Panc1 (cell line): ENCODE results near the gene CFHR5. TPM values are rescaled to one million over a fixed set of nuclear protein-coding genes. Genes with fewer than 3 reads are reported as not detected.

ENCODE experiments used
- ATAC-seq: fragments of 200-7000 bp; cut with Tn5 transposase; 2 replicates; pipeline ENCODE4 v1.9.1; 2020; ENCODE audit warnings: mild to moderate bottlenecking, moderate library complexity
- BruUV-seq: library from RNA; stranded (reverse); fragments of 400-500 nt; replicated peaks from 2 replicates; lab custom pipeline; 2021; lab: Mats Ljungman, UMichigan
- CTCF ChIA-PET: fragments of 300-600 bp; sonication (Branson Sonifier 250); formaldehyde crosslinking; loops from one replicate; lab custom pipeline; 2022; ENCODE audit warnings: antibody characterized with exemption; lab: Charles Lee
- POLR2A ChIA-PET: fragments of 300-600 bp; sonication (Branson Sonifier 250); formaldehyde crosslinking; loops from one replicate; lab custom pipeline; 2022; ENCODE audit warnings: antibody characterized with exemption; lab: Charles Lee
- DNase-seq: peaks from one replicate; pipeline ENCODE4 v3.0.0-alpha.2; 2010; ENCODE audit warnings: low read depth, low spot score
- H3K27ac ChIP-seq: 2 replicates; pipeline ENCODE4 v1.5.1; 2011; ENCODE audit warnings: mild to moderate bottlenecking, low read length, inconsistent platforms
- H3K27me3 ChIP-seq: fragments of 200-500 bp; sonication (Bioruptor generic); 2 replicates; pipeline ENCODE4 v1.6.0; 2014; ENCODE audit warnings: low read length, inconsistent platforms; ENCODE audit not compliant: control insufficient read depth, insufficient read depth
- H3K36me3 ChIP-seq: fragments of 200-500 bp; sonication (Bioruptor generic); 2 replicates; pipeline ENCODE4 v1.5.1; 2014; ENCODE audit warnings: inconsistent platforms, mild to moderate bottlenecking, low read length, moderate library complexity; ENCODE audit not compliant: control insufficient read depth, insufficient read depth
- H3K4me1 ChIP-seq: 2 replicates; pipeline ENCODE4 v1.5.1; 2011; ENCODE audit warnings: inconsistent platforms, mild to moderate bottlenecking, low read length, moderate library complexity; ENCODE audit not compliant: control insufficient read depth, insufficient read depth
- H3K4me3 ChIP-seq, 2 experiments: 2 replicates each; pipeline ENCODE4 v1.5.1; 2011 to 2012; ENCODE audit warnings: low read depth in 2 of 2, low read length in 2 of 2, mild to moderate bottlenecking in 2 of 2, inconsistent platforms in 1 of 2, moderate library complexity in 1 of 2
- H3K9me3 ChIP-seq: fragments of 200-500 bp; sonication (Bioruptor generic); 2 replicates; pipeline ENCODE4 v1.5.1; 2014; ENCODE audit warnings: low read depth, mild to moderate bottlenecking, inconsistent platforms, low read length, moderate library complexity; ENCODE audit not compliant: control insufficient read depth, insufficient read depth
- CTCF ChIP-seq: fragments of 450-650 bp; IDR thresholded peaks from 2 replicates; pipeline ENCODE4 v1.5.1; 2017; ENCODE audit warnings: mild to moderate bottlenecking
- POLR2AphosphoS5 ChIP-seq: IDR thresholded peaks from 2 replicates; pipeline ENCODE4 v1.6.1; 2012; ENCODE audit warnings: mild to moderate bottlenecking, low read depth, low read length, moderate library complexity
- REST ChIP-seq, 2 experiments: IDR thresholded peaks; 2 replicates each; pipeline ENCODE4 v1.6.1; 2011 to 2012; ENCODE audit warnings: low read depth in 2 of 2, control low read depth in 1 of 2, low read length in 1 of 2, mild to moderate bottlenecking in 1 of 2, moderate library complexity in 1 of 2; ENCODE audit not compliant: insufficient read depth in 1 of 2
- SIN3A ChIP-seq: IDR thresholded peaks from 2 replicates; pipeline ENCODE4 v1.6.1; 2012; ENCODE audit warnings: low read depth, mild to moderate bottlenecking, low read length, moderate library complexity, borderline replicate concordance; ENCODE audit not compliant: insufficient read depth
- TCF7L2 ChIP-seq: IDR thresholded peaks from 2 replicates; pipeline ENCODE4 v1.6.1; 2011; ENCODE audit warnings: mild to moderate bottlenecking, low read depth, low read length, inconsistent platforms
- in situ Hi-C: cut with HindIII; loops from 2 replicates; pipeline ENCODE4 v1.10.0; 2016; ENCODE audit warnings: low sequenced_read_pairs, low pct_unique_long_range_greater_than_20kb
- intact Hi-C: fragments of 100-400 bp; cut with micrococcal nuclease; formaldehyde crosslinking; loops from one replicate; pipeline ENCODE4 v1.10.0; 2022; ENCODE audit not compliant: unreplicated experiment
- total RNA-seq: library from RNA; stranded (reverse); gene quantifications from one replicate; pipeline ENCODE4 v1.2.1, GENCODE V29; 2021; ENCODE audit not compliant: unreplicated experiment

CFHR5 gene
- total RNA-seq, 1 experiment from 2014 or later = not detected

- Histone ChIP-seq H3K9me3 (no peaks in the 10 kb centered on the region), H3K27me3 (no peaks in the 10 kb centered on the region), H3K36me3 (no peaks in the 10 kb centered on the region), H3K4me1 (no peaks in the 10 kb centered on the region), H3K27ac (no peak overlapping the region), H3K4me3 (no peak overlapping the region)
- in situ Hi-C loops = no loop called here
- DNase-seq (no peak), ATAC-seq (no peak)
- TF ChIP-seq CTCF = no peak
- no peak for TF ChIP-seq SIN3A
- no peak for TF ChIP-seq POLR2AphosphoS5
- no peak for TF ChIP-seq REST (IDR thresholded peaks at IDR 0.05; ENCODE audit: insufficient read depth in 1 of 2, low read depth in 2 of 2, low read length in 1 of 2)
- no peak for TF ChIP-seq TCF7L2
- POLR2A ChIA-PET = no interaction called here
- CTCF ChIA-PET = no interaction called here
- intact Hi-C loops = no loop called here
- BruUV-seq = no TSS peak
These were observed 65.5 kb downstream of the CFHR5 start for GRCh38 chr1:197042676-197043341.

- BruUV-seq = no TSS peak
- no peak overlapping the region for H3K27ac ChIP-seq
These were observed 71.7 kb downstream of the CFHR5 start for GRCh38 chr1:197049100-197049499.

More at GRCh38 chr1:197049100-197049499, 71.7 kb downstream of the CFHR5 start:
- no peaks in the 10 kb centered on the region for H3K36me3 ChIP-seq
- TF ChIP-seq CTCF (no peak), POLR2AphosphoS5 (no peak), REST (IDR thresholded peaks at IDR 0.05; ENCODE audit: insufficient read depth in 1 of 2, low read depth in 2 of 2, low read length in 1 of 2) (no peak), SIN3A (no peak), TCF7L2 (no peak)
- no peaks in the 10 kb centered on the region for H3K27me3 ChIP-seq
- no peak for ATAC-seq
- no peak for DNase-seq
- CTCF ChIA-PET = no interaction called here
- intact Hi-C loops = no loop called here
- no peaks in the 10 kb centered on the region for H3K4me1 ChIP-seq
- no peaks in the 10 kb centered on the region for H3K9me3 ChIP-seq
- POLR2A ChIA-PET = no interaction called here
- in situ Hi-C loops = no loop called here
- no peak overlapping the region for H3K4me3 ChIP-seq
